Trophoblast cell (in vitro differentiated cells and primary cell): ENCODE measurements around the gene MYBPHL.

Experiments
- DNase-seq, 2 donors: peaks; one replicate each; pipeline ENCODE4 v3.0.0-alpha.2; 2016
- H2AFZ ChIP-seq: 2 replicates; pipeline ENCODE4 v1.6.1; 2013; ENCODE audit warnings: low read length, moderate library complexity, mild to moderate bottlenecking; ENCODE audit not compliant: insufficient read depth, poor library complexity
- H2AK5ac ChIP-seq: 2 replicates; pipeline ENCODE4 v1.6.1; 2013; ENCODE audit warnings: mild to moderate bottlenecking, low read length
- H2BK120ac ChIP-seq: 2 replicates; pipeline ENCODE4 v1.6.1; 2013; ENCODE audit warnings: low read length, mild to moderate bottlenecking, moderate library complexity; ENCODE audit not compliant: insufficient read depth, poor library complexity
- H2BK12ac ChIP-seq: 2 replicates; pipeline ENCODE4 v1.6.1; 2013; ENCODE audit warnings: mild to moderate bottlenecking, low read length, moderate library complexity
- H2BK5ac ChIP-seq: 2 replicates; pipeline ENCODE4 v1.6.1; 2013; ENCODE audit warnings: low read length, low read depth, moderate library complexity, mild to moderate bottlenecking; ENCODE audit not compliant: poor library complexity
- H3K14ac ChIP-seq: 2 replicates; pipeline ENCODE4 v1.6.1; 2013; ENCODE audit warnings: mild to moderate bottlenecking, low read length
- H3K18ac ChIP-seq: 2 replicates; pipeline ENCODE4 v1.6.1; 2013; ENCODE audit warnings: mild to moderate bottlenecking, low read length
- H3K23ac ChIP-seq: 2 replicates; pipeline ENCODE4 v1.6.1; 2013; ENCODE audit warnings: low read length
- H3K27ac ChIP-seq: 2 replicates; pipeline ENCODE4 v1.5.1; 2013; ENCODE audit warnings: low read depth, mild to moderate bottlenecking, inconsistent platforms, low read length, moderate library complexity
- H3K27me3 ChIP-seq: 2 replicates; pipeline ENCODE4 v1.6.1; 2013; ENCODE audit warnings: inconsistent platforms, mild to moderate bottlenecking, low read length, moderate library complexity; ENCODE audit not compliant: insufficient read depth
- H3K36me3 ChIP-seq, 2 experiments: 1 replicate in 1 of 2; 2 replicates in 1 of 2; pipeline ENCODE4 v1.6.1; 2013; ENCODE audit warnings: low read length in 2 of 2, mild to moderate bottlenecking in 2 of 2, moderate library complexity in 1 of 2; ENCODE audit not compliant: insufficient read depth in 2 of 2, control insufficient read depth in 1 of 2
- H3K4ac ChIP-seq: 2 replicates; pipeline ENCODE4 v1.6.1; 2013; ENCODE audit warnings: low read depth, mild to moderate bottlenecking, low read length, moderate library complexity
- H3K4me1 ChIP-seq, 2 experiments: 1 replicate in 1 of 2; 2 replicates in 1 of 2; pipeline ENCODE4 v1.6.1; 2013; ENCODE audit warnings: low read length in 2 of 2, mild to moderate bottlenecking in 2 of 2, moderate library complexity in 1 of 2; ENCODE audit not compliant: insufficient read depth in 2 of 2, control insufficient read depth in 1 of 2
- H3K4me2 ChIP-seq: 2 replicates; pipeline ENCODE4 v1.6.1; 2013; ENCODE audit warnings: inconsistent platforms, mild to moderate bottlenecking, low read length, moderate library complexity
- H3K4me3 ChIP-seq: 2 replicates; pipeline ENCODE4 v1.5.1; 2013; ENCODE audit warnings: mild to moderate bottlenecking, low read depth, low read length, inconsistent platforms
- H3K79me1 ChIP-seq: one replicate; pipeline ENCODE4 v1.6.1; 2013; ENCODE audit warnings: low read length
- H3K79me2 ChIP-seq: 2 replicates; pipeline ENCODE4 v1.6.1; 2013; ENCODE audit warnings: low read length, mild to moderate bottlenecking; ENCODE audit not compliant: control insufficient read depth, insufficient read depth, poor library complexity
- H3K9ac ChIP-seq: 2 replicates; pipeline ENCODE4 v1.6.1; 2013; ENCODE audit warnings: mild to moderate bottlenecking, low read length
- H3K9me3 ChIP-seq: 2 replicates; pipeline ENCODE4 v1.6.1; 2013; ENCODE audit warnings: low read depth, mild to moderate bottlenecking, control low read depth, inconsistent platforms, low read length; ENCODE audit not compliant: insufficient read depth
- H4K12ac ChIP-seq: 2 replicates; pipeline ENCODE4 v1.6.1; 2013; ENCODE audit warnings: low read depth, mild to moderate bottlenecking, low read length, moderate library complexity
- H4K8ac ChIP-seq: 2 replicates; pipeline ENCODE4 v1.6.1; 2013; ENCODE audit warnings: low read depth, mild to moderate bottlenecking, low read length, moderate library complexity
- H4K91ac ChIP-seq: one replicate; pipeline ENCODE4 v1.6.1; 2013; ENCODE audit warnings: low read depth, mild to moderate bottlenecking, low read length, moderate library complexity
- WGBS: extraction: QIAGEN DNeasy Blood & Tissue Kit; methylation state at CpG from one replicate; pipeline ENCODE4 v1.1.7; 2013; ENCODE audit warnings: missing lambda C conversion rate; ENCODE audit not compliant: insufficient read length, insufficient coverage; ENCODE audit errors: extremely low coverage; 5-methylcytosine and 5-hydroxymethylcytosine counted together

Gene MYBPHL

GRCh38 chr1:109315288-109315687, 8.5 kb upstream of the MYBPHL start:
- no peak overlapping the region for H3K4me3 ChIP-seq
- H3K27me3 ChIP-seq: no peaks in the 10 kb centered on the region
- H3K9ac ChIP-seq: no peak overlapping the region
- no peak overlapping the region for H4K12ac ChIP-seq
- H3K79me1 ChIP-seq: no peaks in the 10 kb centered on the region
- H2AFZ ChIP-seq: no peak overlapping the region
- H2BK120ac ChIP-seq: no peak overlapping the region
- H3K14ac ChIP-seq: no peak overlapping the region
- no peak overlapping the region for H3K27ac ChIP-seq
- no peak overlapping the region for H2BK5ac ChIP-seq
- H3K4ac ChIP-seq: no peak overlapping the region
- H3K79me2 ChIP-seq: no peaks in the 10 kb centered on the region
- WGBS: no CpG with 5 or more reads among the region's 4 CpGs
- H3K4me1 ChIP-seq: peaks cover 4 to 6% of the 10 kb centered on the region in 2 experiments
- H3K9me3 ChIP-seq: peaks cover 3% of the 10 kb centered on the region
- no peak overlapping the region for H2AK5ac ChIP-seq
- peaks cover 45 to 71% of the 10 kb centered on the region in 2 experiments for H3K36me3 ChIP-seq
- H4K8ac ChIP-seq: no peak overlapping the region
- H2BK12ac ChIP-seq: no peak overlapping the region
- H3K4me2 ChIP-seq: no peak overlapping the region
- H3K18ac ChIP-seq: no peak overlapping the region
- DNase-seq: no peak
- no peak overlapping the region for H4K91ac ChIP-seq
- H3K23ac ChIP-seq: no peak overlapping the region

GRCh38 chr1:109314795-109315194, 8.0 kb upstream of the MYBPHL start:
- no peaks in the 10 kb centered on the region for H3K79me2 ChIP-seq
- no peak overlapping the region for H3K23ac ChIP-seq
- no peak overlapping the region for H3K4me3 ChIP-seq
- H3K27me3 ChIP-seq: no peaks in the 10 kb centered on the region
- no peak overlapping the region for H3K18ac ChIP-seq
- no peaks in the 10 kb centered on the region for H3K79me1 ChIP-seq
- H2BK12ac ChIP-seq: no peak overlapping the region
- H3K4me2 ChIP-seq: no peak overlapping the region
- H3K4me1 ChIP-seq: peaks cover 3 to 6% of the 10 kb centered on the region in 2 experiments
- no peak overlapping the region for H4K91ac ChIP-seq
- WGBS: no CpG with 5 or more reads among the region's 1 CpG
- H3K9me3 ChIP-seq: peaks cover 3% of the 10 kb centered on the region
- no peak overlapping the region for H2AK5ac ChIP-seq
- no peak overlapping the region for H4K12ac ChIP-seq
- DNase-seq: no peak
- H3K36me3 ChIP-seq: peaks cover 45 to 71% of the 10 kb centered on the region in 2 experiments
- no peak overlapping the region for H4K8ac ChIP-seq
- H2AFZ ChIP-seq: no peak overlapping the region
- no peak overlapping the region for H2BK120ac ChIP-seq
- no peak overlapping the region for H3K27ac ChIP-seq
- H3K9ac ChIP-seq: no peak overlapping the region
- no peak overlapping the region for H3K14ac ChIP-seq
- H3K4ac ChIP-seq: no peak overlapping the region
- no peak overlapping the region for H2BK5ac ChIP-seq

- Histone ChIP-seq H3K79me1 (no peaks in the 10 kb centered on the region), H2BK12ac (no peak overlapping the region), H4K12ac (no peak overlapping the region), H3K79me2 (no peaks in the 10 kb centered on the region), H3K18ac (no peak overlapping the region), H4K8ac (no peak overlapping the region), H3K9me3 (peaks cover 3% of the 10 kb centered on the region), H3K36me3 (peaks cover 34 to 64% of the 10 kb centered on the region in 2 experiments), H3K23ac (no peak overlapping the region), H3K4me1 (peaks cover 0 to 4% of the 10 kb centered on the region in 2 experiments), H3K4me2 (no peak overlapping the region), H2BK120ac (no peak overlapping the region), H3K4me3 (no peak overlapping the region), H4K91ac (no peak overlapping the region), H2AK5ac (no peak overlapping the region), H3K27me3 (no peaks in the 10 kb centered on the region), H3K9ac (no peak overlapping the region), H3K27ac (no peak overlapping the region), H2AFZ (no peak overlapping the region), H3K14ac (no peak overlapping the region), H2BK5ac (no peak overlapping the region), H3K4ac (no peak overlapping the region)
- DNase-seq: no peak
- WGBS: no CpG with 5 or more reads among the region's 12 CpGs
Observed at GRCh38 chr1:109312978-109313775, 6.4 kb upstream of the MYBPHL start.

- Histone ChIP-seq H3K79me1 (no peaks in the 10 kb centered on the region), H3K14ac (no peak overlapping the region), H4K91ac (no peak overlapping the region), H3K79me2 (no peaks in the 10 kb centered on the region), H4K12ac (no peak overlapping the region), H3K4ac (no peak overlapping the region), H3K27ac (no peak overlapping the region), H3K4me1 (peaks cover 2 to 9% of the 10 kb centered on the region in 2 experiments), H2BK5ac (no peak overlapping the region), H3K9ac (no peak overlapping the region), H2BK12ac (no peak overlapping the region), H2BK120ac (no peak overlapping the region), H2AK5ac (no peak overlapping the region), H3K9me3 (no peaks in the 10 kb centered on the region), H3K36me3 (peaks cover 27 to 59% of the 10 kb centered on the region in 2 experiments), H4K8ac (no peak overlapping the region), H3K18ac (no peak overlapping the region), H3K23ac (no peak overlapping the region), H3K4me3 (no peak overlapping the region), H3K27me3 (no peaks in the 10 kb centered on the region), H2AFZ (no peak overlapping the region), H3K4me2 (no peak overlapping the region)
- no peak for DNase-seq
- WGBS: no CpG with 5 or more reads among the region's 2 CpGs
Observed at GRCh38 chr1:109312246-109312645, 5.4 kb upstream of the MYBPHL start.
